Prostate gland (tissue), 2 donors: Measurements from ENCODE around the gene GLP1R.

Experiments used
- POLR2A ChIP-seq: fragments of 450-650 bp; IDR thresholded peaks from one replicate; pipeline ENCODE4 v1.6.1; 2016; ENCODE audit warnings: antibody characterized with exemption, mild to moderate bottlenecking
- TF ChIP-seq, protein P1 (sequence below), 4 experiments: fragments of 200-600 bp in 2 of 4; fragments of 450-650 bp in 2 of 4; sonication (generic) in 2 of 4; IDR thresholded peaks; 1 replicate in 3 of 4; 2 replicates in 1 of 4; pipeline ENCODE4 v1.5.1; 2016 to 2019; ENCODE audit warnings: antibody characterized with exemption in 4 of 4, mild to moderate bottlenecking in 2 of 4, moderate library complexity in 2 of 4

DNA sequence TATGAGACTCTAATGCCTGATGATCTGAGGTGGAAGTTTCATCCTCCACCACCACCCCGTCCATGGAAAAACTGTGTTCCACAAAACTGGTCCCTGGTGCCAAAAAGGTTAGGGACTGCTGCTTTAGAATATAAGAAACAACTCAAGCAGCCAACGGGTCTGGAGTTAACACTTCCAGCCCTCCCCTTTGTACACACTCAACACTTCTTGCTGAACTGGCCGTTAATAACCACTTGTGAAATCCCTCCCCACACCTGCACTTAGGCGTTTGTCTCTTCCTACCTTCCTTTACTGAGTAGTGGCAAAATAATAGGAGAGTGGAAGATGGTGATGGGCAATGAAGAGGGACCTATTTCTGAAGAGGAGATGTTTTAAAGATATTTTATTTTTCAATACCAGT, 55.9 kb downstream of the GLP1R start:
- no peak for TF ChIP-seq POLR2A
- TF ChIP-seq, protein P1, sequence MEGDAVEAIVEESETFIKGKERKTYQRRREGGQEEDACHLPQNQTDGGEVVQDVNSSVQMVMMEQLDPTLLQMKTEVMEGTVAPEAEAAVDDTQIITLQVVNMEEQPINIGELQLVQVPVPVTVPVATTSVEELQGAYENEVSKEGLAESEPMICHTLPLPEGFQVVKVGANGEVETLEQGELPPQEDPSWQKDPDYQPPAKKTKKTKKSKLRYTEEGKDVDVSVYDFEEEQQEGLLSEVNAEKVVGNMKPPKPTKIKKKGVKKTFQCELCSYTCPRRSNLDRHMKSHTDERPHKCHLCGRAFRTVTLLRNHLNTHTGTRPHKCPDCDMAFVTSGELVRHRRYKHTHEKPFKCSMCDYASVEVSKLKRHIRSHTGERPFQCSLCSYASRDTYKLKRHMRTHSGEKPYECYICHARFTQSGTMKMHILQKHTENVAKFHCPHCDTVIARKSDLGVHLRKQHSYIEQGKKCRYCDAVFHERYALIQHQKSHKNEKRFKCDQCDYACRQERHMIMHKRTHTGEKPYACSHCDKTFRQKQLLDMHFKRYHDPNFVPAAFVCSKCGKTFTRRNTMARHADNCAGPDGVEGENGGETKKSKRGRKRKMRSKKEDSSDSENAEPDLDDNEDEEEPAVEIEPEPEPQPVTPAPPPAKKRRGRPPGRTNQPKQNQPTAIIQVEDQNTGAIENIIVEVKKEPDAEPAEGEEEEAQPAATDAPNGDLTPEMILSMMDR (IDR thresholded peaks at IDR 0.05), result no peak
